HG03378 (cell line): ENCODE results near the gene RIT1.
A peak's percentile ranks its signal among the peaks of the same experiment; 100 is the strongest.
"Not testable (repeated sequence)": the region's sequence is repeated elsewhere in the genome, so short reads cannot be mapped to it uniquely, and the experiment has no call there.

Experiments used
- ATAC-seq: cut with Tn5 transposase; IDR thresholded peaks from one replicate; pipeline ENCODE4 v1.9.1; 2021; ENCODE audit warnings: mild to moderate bottlenecking, moderate library complexity; ENCODE audit not compliant: unreplicated experiment

RIT1 gene

GRCh38 chr1:155934097-155934935 is 23.2 kb upstream of the RIT1 start, which contains the start of gene KHDC4:
KHDC4 (minus strand) TSS chr1:155934413; CDS start chr1:155934373, 40 bp downstream.
- ATAC-seq, result peak; percentile 86

- no peak for ATAC-seq
Observed at GRCh38 chr1:155933591-155934096, 22.5 kb upstream of the RIT1 start.

GRCh38 chr1:155932487-155932886 is 21.3 kb upstream of the RIT1 start:
- ATAC-seq, result no peak

GRCh38 chr1:155932081-155932480 is 20.9 kb upstream of the RIT1 start:
- ATAC-seq, result no peak

GRCh38 chr1:155931332-155932038 is 20.3 kb upstream of the RIT1 start:
- no peak for ATAC-seq

- not testable (repeated sequence) for ATAC-seq
Observed at GRCh38 chr1:155930725-155931124, 19.6 kb upstream of the RIT1 start.

GRCh38 chr1:155929057-155929456 is 17.9 kb upstream of the RIT1 start:
- ATAC-seq, result no peak

- no peak for ATAC-seq
Observed at GRCh38 chr1:155925506-155925905, 14.4 kb upstream of the RIT1 start.

- ATAC-seq, result no peak
Observed at GRCh38 chr1:155920717-155921116, 9.6 kb upstream of the RIT1 start.

- no peak for ATAC-seq
Observed at GRCh38 chr1:155919801-155920200, 8.7 kb upstream of the RIT1 start.

- no peak for ATAC-seq
Observed at GRCh38 chr1:155918660-155919059, 7.5 kb upstream of the RIT1 start.

- ATAC-seq, result no peak
Observed at GRCh38 chr1:155913969-155914757, 3.0 kb upstream of the RIT1 start.

GRCh38 chr1:155912056-155912536 is 947 bp upstream of the RIT1 start:
- ATAC-seq, result no peak

GRCh38 chr1:155910621-155911121 is 478 bp downstream of the RIT1 start:
- ATAC-seq, result no peak

- no peak for ATAC-seq
Observed at GRCh38 chr1:155909894-155910293, 1.3 kb downstream of the RIT1 start.

- ATAC-seq, result no peak
Observed at GRCh38 chr1:155904261-155904660, 6.9 kb downstream of the RIT1 start.

- ATAC-seq, result no peak
Observed at GRCh38 chr1:155900161-155900560, 11.0 kb downstream of the RIT1 start.

- ATAC-seq, result no peak
Observed at GRCh38 chr1:155899683-155900082, 11.5 kb downstream of the RIT1 start.

GRCh38 chr1:155898888-155899287 is 12.3 kb downstream of the RIT1 start:
- ATAC-seq, result no peak

GRCh38 chr1:155897746-155898145 is 13.4 kb downstream of the RIT1 start:
- no peak for ATAC-seq

- not testable (repeated sequence) for ATAC-seq
Observed at GRCh38 chr1:155896476-155896875, 14.7 kb downstream of the RIT1 start.
